ENCODE measurements around the gene PTPRE. TPM values are rescaled to one million over a fixed set of nuclear protein-coding genes. Genes with fewer than 3 reads are reported as not detected.

The PTPRE gene, protein sequence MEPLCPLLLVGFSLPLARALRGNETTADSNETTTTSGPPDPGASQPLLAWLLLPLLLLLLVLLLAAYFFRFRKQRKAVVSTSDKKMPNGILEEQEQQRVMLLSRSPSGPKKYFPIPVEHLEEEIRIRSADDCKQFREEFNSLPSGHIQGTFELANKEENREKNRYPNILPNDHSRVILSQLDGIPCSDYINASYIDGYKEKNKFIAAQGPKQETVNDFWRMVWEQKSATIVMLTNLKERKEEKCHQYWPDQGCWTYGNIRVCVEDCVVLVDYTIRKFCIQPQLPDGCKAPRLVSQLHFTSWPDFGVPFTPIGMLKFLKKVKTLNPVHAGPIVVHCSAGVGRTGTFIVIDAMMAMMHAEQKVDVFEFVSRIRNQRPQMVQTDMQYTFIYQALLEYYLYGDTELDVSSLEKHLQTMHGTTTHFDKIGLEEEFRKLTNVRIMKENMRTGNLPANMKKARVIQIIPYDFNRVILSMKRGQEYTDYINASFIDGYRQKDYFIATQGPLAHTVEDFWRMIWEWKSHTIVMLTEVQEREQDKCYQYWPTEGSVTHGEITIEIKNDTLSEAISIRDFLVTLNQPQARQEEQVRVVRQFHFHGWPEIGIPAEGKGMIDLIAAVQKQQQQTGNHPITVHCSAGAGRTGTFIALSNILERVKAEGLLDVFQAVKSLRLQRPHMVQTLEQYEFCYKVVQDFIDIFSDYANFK
- 1.4 TPM for polyA plus RNA-seq (2012; ENCODE audit: low read depth, missing spikeins)

DNA sequence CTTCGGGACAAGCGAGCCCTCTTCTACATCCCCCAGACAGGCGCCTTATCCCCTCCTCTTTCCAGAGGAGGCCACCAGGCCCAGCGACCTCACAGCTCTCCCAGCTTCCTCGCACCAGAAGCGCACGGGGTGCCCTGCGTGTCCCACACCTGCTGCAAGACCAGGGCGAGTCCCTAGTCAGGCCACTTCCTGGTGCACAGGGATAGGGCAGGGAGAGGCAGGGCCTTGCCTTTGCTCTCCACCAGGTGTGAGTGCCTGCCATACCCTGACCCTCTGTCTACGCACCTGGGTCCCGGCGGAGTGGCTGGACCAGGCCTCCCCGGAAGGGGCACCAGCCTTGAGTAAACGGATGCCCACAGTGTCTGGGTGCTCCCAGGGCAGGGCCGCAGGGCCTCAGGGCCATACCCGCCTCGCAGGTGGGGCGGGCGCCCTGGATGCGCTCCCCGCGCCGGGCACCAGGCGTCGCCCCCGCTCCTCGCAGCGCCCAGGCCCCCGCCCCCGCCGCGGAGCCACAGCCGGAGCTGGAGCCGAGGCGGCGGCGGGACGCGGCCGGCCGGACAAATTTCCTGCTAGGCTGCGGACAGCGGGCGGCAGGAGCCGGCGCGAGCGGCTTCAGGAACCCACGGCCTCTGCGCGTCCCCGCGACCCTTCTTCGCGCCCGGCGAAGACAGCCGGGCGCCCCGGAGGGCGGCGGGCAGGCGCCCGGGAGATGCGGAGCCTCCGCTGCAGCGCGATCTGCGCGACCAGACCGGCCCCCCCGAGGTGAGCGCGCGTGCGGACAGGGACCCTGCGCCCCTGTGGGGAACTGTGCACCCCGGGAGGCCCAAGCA is at the start of gene PTPRE:
TSS of gene PTPRE (plus strand) at position 556 of the 830 bp plus-strand sequence. CDS start 133,779 bp downstream, outside the sequence.
- FAIRE-seq (peak; percentile 20), DNase-seq (ENCODE audit: insufficient read length, low spot score) (peak; percentile 78)
- no peak for TF ChIP-seq POLR2AphosphoS5 (IDR thresholded peaks at IDR 0.05; ENCODE audit: low read depth, low read length)
- no peak for TF ChIP-seq PAX5 (IDR thresholded peaks at IDR 0.05; ENCODE audit: insufficient read depth, low read length, severe bottlenecking)
- TF ChIP-seq TAF1 (IDR thresholded peaks at IDR 0.05; ENCODE audit: low read depth, low read length) = no peak
- TF ChIP-seq POLR2A (IDR thresholded peaks at IDR 0.05; ENCODE audit: low read depth, low read length) = no peak
- TF ChIP-seq POU2F2 (IDR thresholded peaks at IDR 0.05; ENCODE audit: low read depth, low read length) = no peak
- TF ChIP-seq SPI1 (IDR thresholded peaks at IDR 0.05; ENCODE audit: low read depth, low read length) = no peak

DNA sequence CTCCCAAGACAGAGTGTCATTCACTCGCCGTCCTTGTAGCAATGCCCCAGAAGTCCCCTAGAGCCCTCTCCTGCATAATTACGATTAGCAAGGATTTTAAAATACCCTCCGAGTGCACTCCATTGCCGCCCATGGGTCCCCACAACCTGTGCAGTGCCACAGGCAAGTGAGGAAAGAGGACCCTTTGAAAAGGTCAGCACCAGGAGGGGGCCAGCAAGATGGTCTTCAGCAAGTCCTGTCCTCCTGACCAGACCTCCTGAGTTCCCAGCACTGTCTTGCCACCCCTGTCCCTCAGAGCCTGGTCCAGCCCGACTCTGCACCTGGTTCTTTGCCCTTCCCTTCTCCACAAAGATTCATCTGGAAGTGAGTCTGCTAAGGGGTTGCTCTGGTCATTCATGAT is 46.3 kb upstream of the PTPRE start:
- DNase-seq (ENCODE audit: insufficient read length, low spot score) = no peak
- no peak for TF ChIP-seq SPI1 (IDR thresholded peaks at IDR 0.05; ENCODE audit: low read depth, low read length)
- no peak for TF ChIP-seq POU2F2 (IDR thresholded peaks at IDR 0.05; ENCODE audit: low read depth, low read length)
- no peak for TF ChIP-seq PAX5 (IDR thresholded peaks at IDR 0.05; ENCODE audit: insufficient read depth, low read length, severe bottlenecking)
- no peak for TF ChIP-seq POLR2A (IDR thresholded peaks at IDR 0.05; ENCODE audit: low read depth, low read length)
- TF ChIP-seq POLR2AphosphoS5 (IDR thresholded peaks at IDR 0.05; ENCODE audit: low read depth, low read length) = no peak
- TF ChIP-seq TAF1 (IDR thresholded peaks at IDR 0.05; ENCODE audit: low read depth, low read length) = no peak
- FAIRE-seq = no peak

DNA sequence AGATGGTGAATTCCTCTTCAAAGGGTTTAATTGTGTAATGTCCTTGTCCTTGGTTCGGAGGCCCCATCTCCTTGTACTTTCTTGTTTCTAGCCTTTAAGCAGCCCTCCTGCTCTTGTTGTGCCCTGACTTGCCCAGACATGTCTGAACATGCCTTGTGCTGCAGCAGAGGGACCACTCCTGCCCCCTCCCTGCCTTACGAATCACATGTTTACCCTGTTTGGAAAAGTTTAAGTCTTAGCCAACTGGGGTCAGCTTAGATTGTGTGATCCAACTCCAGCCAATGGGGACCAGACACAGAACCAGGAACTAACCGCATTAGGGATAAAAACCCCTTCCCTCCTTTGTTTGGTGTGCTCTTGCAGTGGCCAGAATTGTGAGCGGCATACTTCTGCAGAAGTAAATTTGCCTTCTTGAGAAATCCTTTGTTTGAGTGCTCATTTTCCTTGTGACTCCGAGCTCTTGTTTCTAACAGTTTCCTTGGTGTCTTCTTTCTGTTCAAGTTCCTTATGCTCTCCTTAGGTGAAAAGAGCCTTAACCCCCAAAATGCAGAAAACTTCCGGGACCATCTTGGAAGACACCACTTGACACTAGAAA is 43.6 kb upstream of the PTPRE start:
- no peak for TF ChIP-seq SPI1 (IDR thresholded peaks at IDR 0.05; ENCODE audit: low read depth, low read length)
- TF ChIP-seq TAF1 (IDR thresholded peaks at IDR 0.05; ENCODE audit: low read depth, low read length) = no peak
- TF ChIP-seq POLR2A (IDR thresholded peaks at IDR 0.05; ENCODE audit: low read depth, low read length) = no peak
- no peak for TF ChIP-seq POLR2AphosphoS5 (IDR thresholded peaks at IDR 0.05; ENCODE audit: low read depth, low read length)
- no peak for TF ChIP-seq POU2F2 (IDR thresholded peaks at IDR 0.05; ENCODE audit: low read depth, low read length)
- DNase-seq (ENCODE audit: insufficient read length, low spot score) (no peak), FAIRE-seq (no peak)

DNA sequence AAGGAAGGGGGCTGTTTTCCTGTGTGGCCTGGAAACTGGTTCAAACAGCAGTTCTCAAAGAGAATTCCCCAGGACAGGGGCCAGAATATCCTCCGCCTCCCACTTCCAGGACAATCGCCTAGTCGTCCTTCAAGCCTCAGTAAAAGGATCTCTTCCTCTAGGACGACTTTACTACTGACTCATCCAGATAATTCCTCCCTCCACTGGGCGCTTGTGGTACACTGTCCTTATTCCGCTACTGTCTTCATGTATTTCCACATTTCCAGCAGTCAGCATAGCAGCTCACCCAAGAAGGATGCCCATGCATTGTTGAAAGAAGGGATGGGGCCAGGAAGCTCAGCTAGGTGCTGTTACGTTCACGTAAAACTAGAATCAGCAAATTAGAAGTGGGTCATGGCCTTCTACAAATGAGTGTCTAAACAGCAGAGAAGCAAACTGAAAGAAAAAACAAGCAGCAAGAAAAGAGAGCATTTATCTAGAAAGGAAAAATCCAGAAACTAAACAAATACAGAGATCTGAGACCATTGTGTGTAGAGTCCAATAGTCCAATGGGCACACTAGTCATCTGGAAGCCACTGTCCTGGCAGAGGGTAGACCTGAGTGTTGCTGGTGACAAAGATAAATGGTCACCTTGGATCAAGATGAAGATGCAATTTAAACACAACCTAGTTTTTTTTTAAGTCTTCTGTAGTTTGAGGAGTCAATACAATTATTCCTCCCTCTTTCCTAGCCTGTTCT is 40.5 kb upstream of the PTPRE start:
- no peak for FAIRE-seq
- no peak for TF ChIP-seq POU2F2 (IDR thresholded peaks at IDR 0.05; ENCODE audit: low read depth, low read length)
- TF ChIP-seq SPI1 (IDR thresholded peaks at IDR 0.05; ENCODE audit: low read depth, low read length) = no peak
- DNase-seq (ENCODE audit: insufficient read length, low spot score) = no peak

DNA sequence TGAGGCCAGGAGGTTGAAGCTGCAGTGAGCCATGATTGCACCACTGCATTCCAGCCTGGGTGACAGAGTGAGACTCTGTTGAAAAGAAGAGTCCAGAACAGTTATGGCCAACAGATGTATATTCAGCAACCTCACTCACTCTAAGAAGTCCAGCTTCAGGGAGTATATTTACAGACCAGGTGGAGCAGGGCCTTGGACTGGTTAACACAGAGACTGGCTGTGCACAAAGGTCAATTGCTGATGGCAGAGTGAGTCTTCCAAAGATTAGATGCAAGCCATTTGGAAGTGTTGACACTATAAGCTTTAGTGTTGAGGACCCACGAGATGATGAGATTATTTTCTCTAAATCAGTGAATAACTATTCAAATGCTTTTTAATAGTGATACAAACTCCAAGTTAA is 39.1 kb upstream of the PTPRE start:
- TF ChIP-seq SPI1 (IDR thresholded peaks at IDR 0.05; ENCODE audit: low read depth, low read length) = no peak
- TF ChIP-seq POU2F2 (IDR thresholded peaks at IDR 0.05; ENCODE audit: low read depth, low read length) = no peak
- no peak for TF ChIP-seq POLR2AphosphoS5 (IDR thresholded peaks at IDR 0.05; ENCODE audit: low read depth, low read length)
- TF ChIP-seq PAX5 (IDR thresholded peaks at IDR 0.05; ENCODE audit: insufficient read depth, low read length, severe bottlenecking) = no peak
- TF ChIP-seq POLR2A (IDR thresholded peaks at IDR 0.05; ENCODE audit: low read depth, low read length) = no peak
- TF ChIP-seq TAF1 (IDR thresholded peaks at IDR 0.05; ENCODE audit: low read depth, low read length) = no peak
- FAIRE-seq = no peak

DNA sequence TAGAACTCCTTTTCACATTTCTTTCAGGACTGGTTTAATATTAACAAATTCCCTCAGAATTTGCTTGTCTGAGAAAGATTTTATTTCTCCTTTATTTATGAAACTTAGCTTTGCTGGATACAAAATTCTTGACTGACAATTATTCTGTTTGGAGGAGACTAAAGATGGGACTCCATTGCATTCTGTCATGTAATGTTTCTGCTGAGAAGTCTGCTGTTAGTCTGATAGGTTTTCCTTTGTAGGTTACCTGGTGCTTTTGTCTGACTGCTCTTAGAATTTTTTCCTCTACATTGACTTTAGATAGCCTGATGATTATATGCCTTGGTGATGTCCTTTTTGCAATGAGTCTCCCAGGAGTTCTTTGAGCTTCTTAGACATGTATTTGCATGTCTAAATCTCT is 37.6 kb upstream of the PTPRE start:
- DNase-seq (ENCODE audit: insufficient read length, low spot score) (no peak), FAIRE-seq (no peak)
- no peak for TF ChIP-seq POU2F2 (IDR thresholded peaks at IDR 0.05; ENCODE audit: low read depth, low read length)
- no peak for TF ChIP-seq TAF1 (IDR thresholded peaks at IDR 0.05; ENCODE audit: low read depth, low read length)
- TF ChIP-seq SPI1 (IDR thresholded peaks at IDR 0.05; ENCODE audit: low read depth, low read length) = no peak
- TF ChIP-seq PAX5 (IDR thresholded peaks at IDR 0.05; ENCODE audit: insufficient read depth, low read length, severe bottlenecking) = no peak
- no peak for TF ChIP-seq POLR2AphosphoS5 (IDR thresholded peaks at IDR 0.05; ENCODE audit: low read depth, low read length)
- no peak for TF ChIP-seq POLR2A (IDR thresholded peaks at IDR 0.05; ENCODE audit: low read depth, low read length)

More for the DNA sequence above, 39.1 kb upstream of the PTPRE start:
- no peak for DNase-seq (ENCODE audit: insufficient read length, low spot score)

DNA sequence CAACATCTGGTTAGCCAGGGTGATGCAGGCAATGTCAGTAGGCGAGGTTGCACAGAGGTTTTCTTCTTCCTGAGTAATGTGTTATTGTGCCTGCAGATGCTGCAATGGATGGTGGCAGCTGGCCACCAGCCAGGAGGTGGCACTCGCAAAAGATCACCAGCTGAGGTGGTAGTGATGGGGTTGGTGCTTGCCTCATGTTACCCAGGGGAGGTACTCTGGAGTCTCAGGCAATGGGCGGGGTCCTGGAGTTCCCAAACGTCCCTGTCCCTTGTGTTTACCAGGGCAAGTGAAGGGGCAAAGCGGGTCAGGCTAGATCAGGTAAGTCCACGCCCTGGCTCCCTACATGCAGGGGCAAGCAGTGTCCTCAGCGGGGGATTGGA is 35.3 kb upstream of the PTPRE start:
- no peak for TF ChIP-seq TAF1 (IDR thresholded peaks at IDR 0.05; ENCODE audit: low read depth, low read length)
- TF ChIP-seq POLR2A (IDR thresholded peaks at IDR 0.05; ENCODE audit: low read depth, low read length) = no peak
- TF ChIP-seq SPI1 (IDR thresholded peaks at IDR 0.05; ENCODE audit: low read depth, low read length) = no peak
- no peak for TF ChIP-seq POU2F2 (IDR thresholded peaks at IDR 0.05; ENCODE audit: low read depth, low read length)
- no peak for TF ChIP-seq PAX5 (IDR thresholded peaks at IDR 0.05; ENCODE audit: insufficient read depth, low read length, severe bottlenecking)
- TF ChIP-seq POLR2AphosphoS5 (IDR thresholded peaks at IDR 0.05; ENCODE audit: low read depth, low read length) = no peak
- DNase-seq (ENCODE audit: insufficient read length, low spot score) (no peak), FAIRE-seq (no peak)

DNA sequence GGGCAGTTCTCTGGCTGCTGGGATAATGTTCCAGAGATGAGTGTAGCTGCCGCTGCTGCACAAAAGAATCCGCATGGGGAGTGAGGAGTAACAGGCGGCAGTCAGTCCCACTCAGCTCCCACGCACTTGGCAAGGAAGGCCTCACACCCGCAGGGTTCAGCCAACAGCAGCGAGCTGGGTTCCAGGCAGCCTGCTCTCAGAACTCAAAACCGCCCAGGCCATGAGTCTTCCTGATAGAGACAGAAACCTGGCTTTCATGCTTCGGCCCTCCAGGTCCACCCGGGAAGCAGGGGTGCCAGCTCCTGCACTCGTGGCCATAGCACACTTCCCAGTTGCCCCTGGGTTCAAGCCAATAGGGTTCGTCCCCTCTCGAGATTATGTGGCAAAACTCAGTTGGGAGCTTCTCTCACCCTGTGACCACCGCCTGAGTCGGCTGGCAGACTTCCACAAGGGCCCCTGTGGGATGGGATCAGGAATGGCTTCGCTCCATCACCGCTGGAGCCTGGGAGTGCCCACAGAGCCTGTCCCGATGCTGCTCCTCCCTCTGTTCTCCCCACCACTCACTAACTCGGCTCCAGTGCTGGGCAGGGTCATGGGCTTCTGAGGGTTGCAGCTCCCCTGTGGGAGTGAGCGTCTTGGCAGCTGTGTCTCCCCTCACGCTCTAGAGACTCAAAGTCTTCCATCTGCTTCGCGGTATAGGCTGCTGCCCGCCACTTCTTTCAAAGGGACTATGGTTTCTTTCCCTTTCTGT is 34.7 kb upstream of the PTPRE start:
- DNase-seq (ENCODE audit: insufficient read length, low spot score) (no peak), FAIRE-seq (no peak)
- TF ChIP-seq POLR2AphosphoS5 (IDR thresholded peaks at IDR 0.05; ENCODE audit: low read depth, low read length) = no peak
- no peak for TF ChIP-seq TAF1 (IDR thresholded peaks at IDR 0.05; ENCODE audit: low read depth, low read length)
- no peak for TF ChIP-seq SPI1 (IDR thresholded peaks at IDR 0.05; ENCODE audit: low read depth, low read length)
- no peak for TF ChIP-seq POLR2A (IDR thresholded peaks at IDR 0.05; ENCODE audit: low read depth, low read length)
- no peak for TF ChIP-seq PAX5 (IDR thresholded peaks at IDR 0.05; ENCODE audit: insufficient read depth, low read length, severe bottlenecking)
- TF ChIP-seq POU2F2 (IDR thresholded peaks at IDR 0.05; ENCODE audit: low read depth, low read length) = no peak
